Middle frontal gyrus (tissue), 1 donor: ENCODE results near the gene TMEM221.
"Not testable (repeated sequence)": the region's sequence is repeated elsewhere in the genome, so short reads cannot be mapped to it uniquely, and the experiment has no call there.

ENCODE experiments used
- DNase-seq: peaks from one replicate; pipeline ENCODE4 v3.0.0-alpha.2; 2015; ENCODE audit warnings: low spot score; ENCODE audit errors: extremely low spot score

TMEM221 gene

DNA sequence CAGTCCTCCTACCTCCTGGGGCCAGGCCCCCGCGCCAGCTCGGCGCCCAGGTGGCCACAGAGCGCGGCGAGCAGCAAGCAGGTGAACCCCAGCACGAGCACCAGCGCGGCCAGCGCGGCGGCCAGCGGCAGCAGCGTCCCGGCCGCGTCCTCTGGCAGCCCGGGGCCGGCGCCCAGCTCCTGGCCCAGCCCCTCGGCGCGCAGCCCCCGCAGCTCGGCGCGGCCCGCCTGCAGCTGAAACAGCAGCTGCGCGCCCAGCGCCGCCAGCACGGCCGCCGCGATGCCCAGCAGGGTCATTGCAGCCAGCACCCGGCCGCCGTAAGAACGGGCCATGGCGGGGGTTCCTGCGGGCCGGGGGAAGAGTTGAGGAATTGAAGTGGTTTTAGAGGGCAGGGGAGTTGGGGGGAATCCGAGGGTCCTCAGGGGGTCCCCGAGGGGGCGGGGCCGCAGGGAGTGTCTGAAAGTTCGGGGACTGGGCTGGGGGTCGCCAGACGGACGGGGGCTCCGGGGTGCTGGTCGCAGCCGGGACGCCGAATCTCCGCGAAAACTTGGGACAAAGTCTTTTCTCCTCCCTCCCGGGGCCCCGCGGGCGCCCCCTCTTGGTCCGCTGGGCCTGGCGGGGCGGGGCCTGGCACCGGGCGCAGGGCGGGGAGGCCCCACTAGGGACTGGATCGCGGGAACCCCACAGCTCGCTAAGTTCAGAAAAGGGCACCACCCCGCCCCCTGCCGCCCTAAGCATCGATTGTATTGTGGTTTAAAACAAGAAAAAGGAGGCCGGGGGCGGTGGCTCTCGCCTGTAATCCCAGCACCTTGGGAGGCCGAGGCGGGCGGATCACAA lies at the start of gene TMEM221:
TSS of gene TMEM221 (minus strand) at position 538 of the 837 bp plus-strand sequence. CDS start at position 332, 206 bp downstream.
- DNase-seq: no peak

DNA sequence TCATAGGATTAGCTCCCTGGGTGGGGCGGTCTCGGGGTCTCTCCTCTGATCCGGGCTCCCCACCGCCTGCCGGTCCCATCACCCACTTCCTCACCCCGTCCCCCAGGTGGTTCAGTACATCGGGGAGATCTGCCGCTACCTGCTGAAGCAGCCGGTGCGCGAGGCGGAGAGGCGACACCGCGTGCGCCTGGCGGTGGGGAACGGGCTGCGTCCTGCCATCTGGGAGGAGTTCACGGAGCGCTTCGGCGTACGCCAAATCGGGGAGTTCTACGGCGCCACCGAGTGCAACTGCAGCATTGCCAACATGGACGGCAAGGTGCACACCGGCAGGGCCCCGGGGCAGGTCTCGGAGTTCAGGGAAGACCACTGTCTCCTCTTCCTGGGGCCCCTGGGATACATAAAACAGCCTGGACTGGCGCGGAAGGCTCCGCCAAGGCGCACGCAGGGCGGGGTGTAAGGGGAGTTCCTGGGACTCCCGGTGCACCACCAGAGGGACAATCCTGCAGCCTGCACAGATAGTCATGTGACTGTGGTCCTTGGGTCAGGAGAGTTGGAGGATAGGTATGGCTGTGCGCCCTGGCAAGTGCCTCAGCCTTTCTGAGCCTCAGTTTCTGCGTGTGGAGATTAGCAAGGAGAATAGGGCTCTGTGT lies 48.8 kb upstream of the TMEM221 start:
- no peak for DNase-seq

GRCh38 chr19:17496337-17496997 lies 48.0 kb upstream of the TMEM221 start:
- no peak for DNase-seq

DNA sequence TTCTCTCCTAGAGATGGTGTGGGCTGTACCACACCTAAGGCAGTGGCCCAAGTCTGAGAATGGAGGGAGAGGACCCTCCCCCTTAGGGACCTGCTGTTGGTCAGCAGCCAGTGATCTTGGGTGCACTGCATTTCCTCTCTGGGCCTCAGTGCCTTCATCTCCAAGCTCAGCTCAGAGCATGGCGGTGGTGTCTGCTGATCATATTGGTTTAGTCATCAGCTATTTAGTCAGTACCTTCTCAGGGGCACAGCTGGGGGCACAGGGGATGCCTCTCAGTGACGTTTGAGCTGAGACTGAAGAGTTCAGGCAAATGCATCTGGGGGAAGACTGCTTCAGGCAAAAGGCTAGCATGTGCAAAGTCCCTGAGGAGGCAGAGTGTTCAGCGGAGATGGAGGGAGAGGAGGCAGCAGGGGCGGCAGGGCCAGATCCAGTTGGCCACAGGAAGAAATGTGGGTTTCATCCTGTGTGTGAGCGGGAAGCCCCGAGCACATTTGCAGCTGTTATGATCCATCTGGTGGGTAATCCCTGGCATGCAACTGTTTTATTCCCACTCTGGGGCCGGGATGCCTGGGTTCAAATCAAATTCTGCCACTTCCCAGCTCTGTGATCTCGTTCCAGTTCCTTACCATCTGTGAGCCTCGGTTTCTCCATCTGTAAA lies 47.3 kb upstream of the TMEM221 start:
- no peak for DNase-seq

GRCh38 chr19:17491287-17491686 lies 42.8 kb upstream of the TMEM221 start:
- no peak for DNase-seq

DNA sequence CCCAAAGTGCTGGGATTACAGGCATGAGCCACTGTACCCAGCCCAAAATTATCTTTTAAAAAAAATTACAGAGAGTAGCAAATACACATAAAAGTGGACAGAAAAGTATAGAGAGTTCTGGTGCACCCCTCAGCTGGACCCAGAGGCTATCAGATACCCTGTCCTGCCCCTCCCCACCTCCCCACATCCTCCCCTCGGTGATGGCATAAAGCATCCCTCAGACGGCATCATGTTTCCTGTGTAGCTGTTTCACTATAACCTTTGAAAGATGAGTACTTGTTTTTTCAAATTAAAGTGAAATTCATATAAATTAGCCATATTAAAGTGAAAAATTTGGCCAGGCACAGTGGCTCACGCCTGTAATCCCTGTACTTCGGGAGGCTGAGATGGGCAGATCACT lies 41.9 kb upstream of the TMEM221 start:
- no peak for DNase-seq

DNA sequence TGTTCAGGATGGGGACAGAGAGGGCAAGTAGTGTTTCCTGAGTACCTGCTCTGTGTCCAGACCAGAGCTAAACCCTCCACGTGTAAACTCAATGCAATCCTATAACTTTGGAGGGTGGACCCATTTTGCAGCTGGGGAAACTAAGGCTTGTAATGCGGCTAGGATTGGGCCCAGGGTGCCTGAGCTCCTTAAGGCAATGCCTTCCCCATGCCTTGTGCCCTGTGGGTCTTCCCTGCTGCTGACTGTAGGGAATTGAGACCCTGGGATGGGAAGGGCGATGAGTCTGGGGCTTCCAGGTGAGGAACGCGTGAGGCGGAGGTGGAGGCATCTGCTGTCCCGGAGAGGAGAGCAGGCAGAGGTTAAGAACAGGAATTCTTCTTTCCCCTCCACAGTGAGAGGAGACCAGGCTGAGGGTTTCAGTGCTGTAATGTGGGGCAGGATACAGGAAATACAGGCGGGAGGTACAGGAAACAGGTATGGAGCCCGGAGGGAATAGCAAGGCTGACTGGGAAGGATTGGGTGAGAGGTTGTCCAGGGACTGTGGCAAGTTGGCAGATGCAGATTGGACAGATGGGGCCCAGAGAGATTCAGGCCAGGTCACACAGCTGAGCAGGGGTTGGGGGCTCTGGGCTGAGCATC lies 41.0 kb upstream of the TMEM221 start:
- no peak for DNase-seq

DNA sequence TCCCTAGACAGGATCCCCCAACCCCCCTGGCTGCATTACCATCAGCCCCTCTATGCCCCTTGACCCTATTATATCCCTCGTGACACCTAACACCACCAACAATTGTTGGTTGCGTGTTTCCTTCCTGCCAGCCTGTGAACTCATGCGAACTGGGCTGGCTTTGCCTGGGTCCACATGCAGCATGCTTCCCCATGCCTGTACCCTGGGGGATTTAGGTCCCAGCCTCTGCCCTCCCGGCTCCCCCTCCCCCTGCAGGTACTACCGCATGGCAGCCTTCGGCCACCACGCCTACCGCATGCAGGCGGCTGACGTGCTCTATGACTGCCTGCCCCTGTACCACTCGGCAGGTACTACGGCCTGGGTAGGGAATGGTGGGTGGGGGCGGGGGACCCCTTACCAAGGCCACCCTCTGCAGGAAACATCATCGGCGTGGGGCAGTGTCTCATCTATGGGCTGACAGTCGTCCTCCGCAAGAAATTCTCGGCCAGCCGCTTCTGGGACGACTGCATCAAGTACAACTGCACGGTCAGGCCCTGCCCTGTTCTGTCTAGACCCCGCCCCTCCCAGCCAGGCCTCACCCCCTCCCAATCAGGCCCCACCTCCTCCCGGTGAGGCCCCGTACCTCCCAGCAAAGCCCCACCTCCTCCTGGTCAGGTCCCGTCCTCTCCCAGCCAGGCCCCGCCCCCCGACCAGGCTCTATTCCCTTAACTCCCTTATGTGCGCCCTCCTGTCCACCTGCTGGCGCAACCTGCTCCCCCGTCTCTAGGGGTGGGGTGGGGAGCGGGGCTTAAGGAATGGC lies 40.3 kb upstream of the TMEM221 start:
- no peak for DNase-seq

- DNase-seq: no peak
Measured at GRCh38 chr19:17487284-17488121, 39.0 kb upstream of the TMEM221 start.

DNA sequence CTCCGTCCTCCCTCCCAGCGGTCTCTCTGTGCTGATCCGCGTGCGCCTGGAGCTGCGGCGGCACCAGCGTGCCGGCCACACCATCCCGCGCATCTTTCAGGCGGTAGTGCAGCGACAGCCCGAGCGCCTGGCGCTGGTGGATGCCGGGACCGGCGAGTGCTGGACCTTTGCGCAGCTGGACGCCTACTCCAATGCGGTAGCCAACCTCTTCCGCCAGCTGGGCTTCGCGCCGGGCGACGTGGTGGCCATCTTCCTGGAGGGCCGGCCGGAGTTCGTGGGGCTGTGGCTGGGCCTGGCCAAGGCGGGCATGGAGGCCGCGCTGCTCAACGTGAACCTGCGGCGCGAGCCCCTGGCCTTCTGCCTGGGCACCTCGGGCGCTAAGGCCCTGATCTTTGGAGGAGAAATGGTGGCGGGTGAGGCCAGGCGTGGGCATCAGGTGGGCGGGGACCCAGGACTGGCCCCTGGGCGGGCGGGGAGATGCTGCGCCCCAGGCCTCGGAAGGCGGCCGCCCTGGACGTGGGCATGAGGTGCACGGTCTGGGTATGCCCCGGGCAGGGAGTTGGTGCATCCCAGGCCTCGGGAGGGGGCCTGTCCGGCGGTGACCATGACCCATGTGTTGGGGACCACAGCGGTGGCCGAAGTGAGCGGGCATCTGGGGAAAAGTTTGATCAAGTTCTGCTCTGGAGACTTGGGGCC lies 38.2 kb upstream of the TMEM221 start:
- DNase-seq: no peak

GRCh38 chr19:17484520-17485185 lies 36.2 kb upstream of the TMEM221 start:
- DNase-seq: no peak

- DNase-seq: no peak
Measured at GRCh38 chr19:17483605-17484002, 35.1 kb upstream of the TMEM221 start.

GRCh38 chr19:17482877-17483604 lies 34.6 kb upstream of the TMEM221 start:
- no peak for DNase-seq

DNA sequence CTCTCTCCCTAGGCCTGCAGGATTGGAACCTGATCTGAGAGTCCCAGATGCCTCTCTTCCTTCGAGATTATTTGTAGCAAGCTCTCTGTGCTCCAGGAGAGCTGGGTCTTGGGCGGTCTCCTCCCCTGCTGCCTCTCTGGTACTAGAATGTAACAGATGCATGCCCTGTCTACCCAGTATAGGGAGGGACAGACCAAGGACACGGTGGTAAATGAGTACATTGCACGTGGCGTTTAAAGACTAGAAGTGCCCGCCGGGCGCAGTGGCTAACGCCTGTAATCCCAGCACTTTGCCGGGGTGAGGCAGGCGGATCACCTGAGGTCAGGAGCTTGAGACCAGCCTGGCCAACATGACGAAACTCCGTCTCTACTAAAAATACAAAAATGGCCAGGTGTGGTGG lies 33.5 kb upstream of the TMEM221 start:
- DNase-seq: no peak

DNA sequence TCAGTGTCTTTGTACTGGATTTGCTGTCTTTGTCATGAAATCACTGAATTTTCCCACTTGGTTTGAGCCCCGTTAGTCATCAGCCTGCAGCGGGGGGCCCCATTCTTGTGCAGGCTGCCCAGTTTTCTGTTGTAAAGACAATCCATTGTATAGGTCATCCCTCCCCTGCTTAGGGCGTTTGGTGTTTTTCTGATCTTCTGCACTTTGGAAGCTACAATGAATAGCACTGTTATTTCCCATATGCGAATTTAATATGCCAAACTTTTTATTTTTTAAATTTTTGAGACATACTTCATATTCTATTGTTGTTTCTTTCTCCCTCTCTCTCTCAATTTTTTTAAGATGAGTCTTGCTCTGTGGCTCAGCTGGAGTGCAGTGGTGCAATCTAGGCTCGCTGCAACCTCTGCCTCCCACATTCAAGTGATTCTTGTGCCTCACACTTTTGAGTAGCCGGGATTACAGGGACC lies 30.9 kb upstream of the TMEM221 start:
- no peak for DNase-seq

- DNase-seq: peak; percentile 77
Measured at GRCh38 chr19:17475541-17476115, 27.2 kb upstream of the TMEM221 start.

DNA sequence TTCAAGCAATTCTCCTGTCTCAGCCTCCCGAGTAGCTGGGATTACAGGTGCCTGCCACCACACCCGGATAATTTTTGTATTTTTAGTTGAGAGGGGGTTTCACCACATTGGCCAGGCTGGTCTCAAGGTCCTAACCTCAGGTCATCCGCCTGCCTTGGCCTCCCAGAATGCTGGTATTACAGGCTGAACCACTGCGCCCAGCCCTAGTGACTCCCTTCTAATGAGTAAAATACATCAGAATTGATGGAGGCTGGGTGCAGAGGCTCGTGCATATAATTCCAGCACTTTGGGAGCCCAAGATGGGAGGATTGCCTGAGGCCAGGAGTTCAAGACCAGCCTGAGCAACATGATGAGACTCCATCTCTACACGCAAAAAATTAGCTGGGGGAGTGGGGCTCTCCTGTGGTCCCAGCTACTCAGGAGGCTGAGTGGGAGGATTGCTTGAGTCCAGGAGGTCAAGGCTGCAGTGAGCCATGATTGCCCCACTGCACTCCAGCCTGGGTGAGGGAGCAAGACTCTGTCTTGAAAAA lies 26.6 kb upstream of the TMEM221 start:
- DNase-seq: not testable (repeated sequence)
